Progenitor cell of endocrine pancreas (in vitro differentiated cells): Measurements from ENCODE around the gene LRP1B. TPM values are rescaled to one million over a fixed set of nuclear protein-coding genes. Genes with fewer than 3 reads are reported as not detected.
"Not testable (repeated sequence)": the region's sequence is repeated elsewhere in the genome, so short reads cannot be mapped to it uniquely, and the experiment has no call there.

Source experiments
- DNase-seq: peaks from one replicate; pipeline ENCODE4 v3.0.0; 2021; ENCODE audit warnings: low spot score; ENCODE audit not compliant: unreplicated experiment
- H3K27ac Mint-ChIP-seq: 2 replicates; pipeline ENCODE4 v1.8.0; 2021; ENCODE audit warnings: mild to moderate bottlenecking, moderate library complexity, mixed read lengths
- H3K27me3 Mint-ChIP-seq: 2 replicates; pipeline ENCODE4 v1.8.0; 2021; ENCODE audit warnings: mixed read lengths
- H3K36me3 Mint-ChIP-seq: 2 replicates; pipeline ENCODE4 v1.8.0; 2022; ENCODE audit warnings: mixed read lengths; ENCODE audit not compliant: insufficient read depth
- H3K4me1 Mint-ChIP-seq: 2 replicates; pipeline ENCODE4 v1.8.0; 2021; ENCODE audit warnings: low read depth, mixed read lengths
- H3K4me3 Mint-ChIP-seq: 2 replicates; pipeline ENCODE4 v1.8.0; 2021; ENCODE audit warnings: low read depth, mild to moderate bottlenecking, moderate library complexity, mixed read lengths
- H3K9me3 Mint-ChIP-seq: 2 replicates; pipeline ENCODE4 v1.8.0; 2021; ENCODE audit warnings: low read depth, mixed read lengths
- CTCF ChIP-seq: fragments of 200-600 bp; sonication (generic); IDR thresholded peaks from one replicate; pipeline ENCODE4 v1.5.0; 2021; ENCODE audit warnings: antibody characterized with exemption, mild to moderate bottlenecking; ENCODE audit not compliant: unreplicated experiment
- total RNA-seq: library from RNA; stranded (reverse); gene quantifications from 2 replicates; pipeline ENCODE4 v1.2.1, GENCODE V29; 2021

The LRP1B gene
- total RNA-seq, 1 donor from 2014 or later: 0.57 TPM

- no peak for TF ChIP-seq CTCF
- DNase-seq: no peak
- Mint-ChIP-seq H3K4me3 (no peak overlapping the region), H3K4me1 (no peaks in the 10 kb centered on the region), H3K9me3 (no peaks in the 10 kb centered on the region), H3K36me3 (no peaks in the 10 kb centered on the region), H3K27ac (no peak overlapping the region), H3K27me3 (no peaks in the 10 kb centered on the region)
Measured at GRCh38 chr2:140986456-140986855, 1144.4 kb downstream of the LRP1B start.

GRCh38 chr2:140975237-140975636 is 1155.6 kb downstream of the LRP1B start:
- H3K4me3 Mint-ChIP-seq: no peak overlapping the region
- no peaks in the 10 kb centered on the region for H3K36me3 Mint-ChIP-seq
- no peaks in the 10 kb centered on the region for H3K27me3 Mint-ChIP-seq
- peaks cover under 1% of the 10 kb centered on the region for H3K9me3 Mint-ChIP-seq
- DNase-seq: no peak
- no peak overlapping the region for H3K27ac Mint-ChIP-seq
- TF ChIP-seq CTCF: no peak
- peaks cover 2% of the 10 kb centered on the region for H3K4me1 Mint-ChIP-seq

- H3K27me3 Mint-ChIP-seq: no peaks in the 10 kb centered on the region
- no peaks in the 10 kb centered on the region for H3K36me3 Mint-ChIP-seq
- no peak overlapping the region for H3K27ac Mint-ChIP-seq
- no peak overlapping the region for H3K4me3 Mint-ChIP-seq
- TF ChIP-seq CTCF: no peak
- peaks cover 2% of the 10 kb centered on the region for H3K4me1 Mint-ChIP-seq
- H3K9me3 Mint-ChIP-seq: peaks cover 9% of the 10 kb centered on the region
- DNase-seq: no peak
Measured at GRCh38 chr2:140972724-140973123, 1158.1 kb downstream of the LRP1B start.

GRCh38 chr2:140964324-140964723 is 1166.5 kb downstream of the LRP1B start:
- not testable (repeated sequence) for H3K27ac Mint-ChIP-seq, H3K27me3 Mint-ChIP-seq, DNase-seq, H3K4me3 Mint-ChIP-seq, H3K36me3 Mint-ChIP-seq, H3K9me3 Mint-ChIP-seq, H3K4me1 Mint-ChIP-seq
- TF ChIP-seq CTCF: peak; percentile 55

- Mint-ChIP-seq H3K4me3 (no peak overlapping the region), H3K27me3 (no peaks in the 10 kb centered on the region), H3K4me1 (no peaks in the 10 kb centered on the region), H3K9me3 (peaks cover 3% of the 10 kb centered on the region), H3K27ac (no peak overlapping the region), H3K36me3 (no peaks in the 10 kb centered on the region)
- DNase-seq: no peak
- TF ChIP-seq CTCF: no peak
Measured at GRCh38 chr2:140949932-140950331, 1180.9 kb downstream of the LRP1B start.
